GM23338 (cell line): Measurements from ENCODE around the gene ZNF277. TPM values are rescaled to one million over a fixed set of nuclear protein-coding genes. Genes with fewer than 3 reads are reported as not detected.

Source experiments
- ATAC-seq: fragments of 200-7000 bp; cut with Tn5 transposase; 3 replicates; pipeline ENCODE4 v1.9.1; 2020
- DNase-seq: peaks from one replicate; pipeline ENCODE4 v3.0.0-alpha.2; 2015; ENCODE audit warnings: low spot score
- H2AFZ ChIP-seq: fragments of 200-600 bp; sonication (generic); 2 replicates; pipeline ENCODE4 v1.8.0; 2016; ENCODE audit warnings: antibody characterized with exemption, mild to moderate bottlenecking, moderate library complexity
- H3F3A ChIP-seq: fragments of 200-600 bp; sonication (generic); replicated peaks from 2 replicates; pipeline ENCODE4 v1.8.0; 2017; ENCODE audit warnings: antibody characterized with exemption, mixed run types, low read depth
- H3K27ac ChIP-seq: fragments of 200-600 bp; sonication (generic); 2 replicates; pipeline ENCODE4 v1.6.1; 2016; ENCODE audit warnings: low read depth
- H3K27me3 ChIP-seq: fragments of 200-600 bp; sonication (generic); 2 replicates; pipeline ENCODE4 v1.8.0; 2016; ENCODE audit warnings: mild to moderate bottlenecking, mixed run types, moderate library complexity; ENCODE audit not compliant: insufficient read depth
- H3K36me3 ChIP-seq: fragments of 200-600 bp; sonication (generic); 2 replicates; pipeline ENCODE4 v1.8.0; 2016; ENCODE audit warnings: mild to moderate bottlenecking; ENCODE audit not compliant: insufficient read depth
- H3K4me1 ChIP-seq: fragments of 200-600 bp; sonication (generic); 2 replicates; pipeline ENCODE4 v1.8.0; 2016; ENCODE audit warnings: mild to moderate bottlenecking, moderate library complexity; ENCODE audit not compliant: insufficient read depth
- H3K4me2 ChIP-seq: fragments of 200-600 bp; sonication (generic); 2 replicates; pipeline ENCODE4 v1.7.1; 2017; ENCODE audit warnings: mixed run types
- H3K4me3 ChIP-seq: fragments of 200-600 bp; sonication (generic); 2 replicates; pipeline ENCODE4 v1.6.1; 2016; ENCODE audit warnings: mixed run types
- H3K79me2 ChIP-seq: fragments of 200-600 bp; sonication (generic); replicated peaks from 2 replicates; pipeline ENCODE4 v1.8.0; 2017; ENCODE audit warnings: mild to moderate bottlenecking; ENCODE audit not compliant: insufficient read depth
- H3K9me2 ChIP-seq: fragments of 200-600 bp; sonication (generic); 2 replicates; pipeline ENCODE4 v1.8.0; 2017; ENCODE audit not compliant: insufficient read depth
- H4K20me1 ChIP-seq: fragments of 200-600 bp; sonication (generic); replicated peaks from 2 replicates; pipeline ENCODE4 v1.8.0; 2017; ENCODE audit warnings: mild to moderate bottlenecking; ENCODE audit not compliant: insufficient read depth
- H3K27ac Mint-ChIP-seq: 2 replicates; pipeline ENCODE4 v1.8.0; 2020; ENCODE audit warnings: inconsistent platforms, mild to moderate bottlenecking, moderate library complexity, mixed read lengths
- H3K27me3 Mint-ChIP-seq: 3 replicates; pipeline ENCODE4 v1.8.0; 2022; ENCODE audit warnings: low read depth, mild to moderate bottlenecking, moderate library complexity, mixed read lengths, inconsistent platforms; ENCODE audit not compliant: insufficient read depth, poor library complexity
- H3K36me3 Mint-ChIP-seq: 3 replicates; pipeline ENCODE4 v1.8.0; 2021; ENCODE audit warnings: low read depth, mild to moderate bottlenecking, inconsistent platforms, moderate library complexity, mixed read lengths
- H3K4me1 Mint-ChIP-seq: 3 replicates; pipeline ENCODE4 v1.8.0; 2020; ENCODE audit warnings: mild to moderate bottlenecking, inconsistent platforms, mixed read lengths
- H3K4me3 Mint-ChIP-seq: 3 replicates; pipeline ENCODE4 v1.8.0; 2021; ENCODE audit warnings: moderate library complexity, mild to moderate bottlenecking, inconsistent platforms, mixed read lengths
- H3K9me3 Mint-ChIP-seq: 3 replicates; pipeline ENCODE4 v1.8.0; 2020; ENCODE audit warnings: moderate library complexity, mild to moderate bottlenecking, inconsistent platforms, mixed read lengths
- CREB1 ChIP-seq: fragments of 250-450 bp; sonication (Bioruptor Pico); IDR thresholded peaks from 2 replicates; pipeline ENCODE4 v1.5.0; 2020; ENCODE audit warnings: low read depth, mild to moderate bottlenecking, moderate library complexity
- CTCF ChIP-seq, 2 experiments: fragments of 200-600 bp in 1 of 2; sonication (generic) in 1 of 2; conservative IDR thresholded peaks; 2 replicates each; pipeline versions ENCODE4 v1.5.1 to v1.6.1; 2016 to 2017; ENCODE audit warnings: antibody characterized with exemption in 2 of 2, low read depth in 2 of 2, mild to moderate bottlenecking in 2 of 2, moderate library complexity in 1 of 2
- ETS1 ChIP-seq: IDR thresholded peaks from 2 replicates; pipeline ENCODE4 v1.6.1; 2016; ENCODE audit warnings: antibody characterized with exemption
- EZH2 ChIP-seq: fragments of 200-600 bp; sonication (generic); IDR thresholded peaks from one replicate; pipeline ENCODE4 v1.8.0; 2017; ENCODE audit warnings: antibody characterized with exemption, mild to moderate bottlenecking, low read depth; ENCODE audit not compliant: unreplicated experiment
- EZH2phosphoT487 ChIP-seq: fragments of 200-600 bp; sonication (generic); IDR thresholded peaks from one replicate; pipeline ENCODE4 v1.8.1; 2018; ENCODE audit warnings: antibody characterized with exemption; ENCODE audit not compliant: unreplicated experiment
- JUNB ChIP-seq: IDR thresholded peaks from one replicate; pipeline ENCODE4 v1.6.1; 2016; ENCODE audit warnings: antibody characterized with exemption; ENCODE audit not compliant: unreplicated experiment
- NANOG ChIP-seq: IDR thresholded peaks from 2 replicates; pipeline ENCODE4 v1.6.1; 2016; ENCODE audit warnings: antibody characterized with exemption, borderline replicate concordance
- POLR2AphosphoS5 ChIP-seq: IDR thresholded peaks from 2 replicates; pipeline ENCODE4 v1.6.1; 2016; ENCODE audit warnings: antibody characterized with exemption, low read depth
- STAT1 ChIP-seq: IDR thresholded peaks from one replicate; pipeline ENCODE4 v1.6.1; 2016; ENCODE audit warnings: antibody characterized with exemption; ENCODE audit not compliant: unreplicated experiment
- ZNF114 ChIP-seq: fragments of 250-450 bp; sonication (Bioruptor Pico); IDR thresholded peaks from 2 replicates; pipeline ENCODE4 v1.5.0; 2020; ENCODE audit warnings: mild to moderate bottlenecking, moderate library complexity
- ZNF331 ChIP-seq: fragments of 250-450 bp; sonication (Bioruptor Pico); IDR thresholded peaks from 2 replicates; pipeline ENCODE4 v1.5.0; 2020; ENCODE audit warnings: low read depth, mild to moderate bottlenecking, moderate library complexity
- ZNF462 ChIP-seq: fragments of 250-450 bp; sonication (Bioruptor Pico); IDR thresholded peaks from 2 replicates; pipeline ENCODE4 v1.5.0; 2020; ENCODE audit warnings: mild to moderate bottlenecking, moderate library complexity
- polyA plus RNA-seq: library from polyadenylated mRNA; unstranded; fragments of >200 nt; fragmentation: Nextera tagmentation; extraction: Ambion mirVana; gene quantifications from 2 replicates; pipeline ENCODE4 v1.2.1, GENCODE V29; 2016
- total RNA-seq: library from RNA; depleted of rRNA; stranded (reverse); fragments of >200 nt; shearing (Covaris generic); gene quantifications from 2 replicates; pipeline ENCODE4 v1.2.3, GENCODE V29; 2014
- TF ChIP-seq, protein P1 (sequence below): IDR thresholded peaks from one replicate; pipeline ENCODE4 v1.6.1; 2018; ENCODE audit warnings: antibody characterized with exemption; ENCODE audit not compliant: unreplicated experiment

Gene ZNF277
- total and polyA plus RNA-seq, 2 experiments from 2014 or later: 25.4 to 28.9 TPM

DNA sequence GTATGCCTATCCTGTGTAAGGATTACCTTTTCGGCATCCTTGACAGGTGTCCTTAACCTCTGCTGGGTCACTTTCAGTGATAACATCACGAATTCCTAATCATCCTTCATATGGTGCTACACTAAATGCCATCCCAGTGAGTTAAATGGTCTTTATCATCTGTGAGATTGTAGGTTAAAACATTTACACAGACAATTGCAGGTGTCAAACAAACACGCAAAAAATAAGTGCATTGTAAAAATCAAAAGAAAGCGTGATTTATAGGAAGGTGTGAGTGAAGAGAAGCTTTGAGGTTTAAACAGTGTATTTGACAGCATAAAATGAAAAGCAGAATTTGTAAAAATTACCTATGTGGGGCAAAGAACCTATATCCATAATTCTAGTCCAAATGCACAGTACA lies 132.3 kb downstream of the ZNF277 start:
- Mint-ChIP-seq H3K36me3 (peaks cover 28% of the 10 kb centered on the region), H3K27me3 (no peaks in the 10 kb centered on the region), H3K27ac (no peak overlapping the region), H3K9me3 (no peaks in the 10 kb centered on the region), H3K4me3 (no peak overlapping the region), H3K4me1 (peaks cover 22% of the 10 kb centered on the region)
- TF ChIP-seq, protein P1, sequence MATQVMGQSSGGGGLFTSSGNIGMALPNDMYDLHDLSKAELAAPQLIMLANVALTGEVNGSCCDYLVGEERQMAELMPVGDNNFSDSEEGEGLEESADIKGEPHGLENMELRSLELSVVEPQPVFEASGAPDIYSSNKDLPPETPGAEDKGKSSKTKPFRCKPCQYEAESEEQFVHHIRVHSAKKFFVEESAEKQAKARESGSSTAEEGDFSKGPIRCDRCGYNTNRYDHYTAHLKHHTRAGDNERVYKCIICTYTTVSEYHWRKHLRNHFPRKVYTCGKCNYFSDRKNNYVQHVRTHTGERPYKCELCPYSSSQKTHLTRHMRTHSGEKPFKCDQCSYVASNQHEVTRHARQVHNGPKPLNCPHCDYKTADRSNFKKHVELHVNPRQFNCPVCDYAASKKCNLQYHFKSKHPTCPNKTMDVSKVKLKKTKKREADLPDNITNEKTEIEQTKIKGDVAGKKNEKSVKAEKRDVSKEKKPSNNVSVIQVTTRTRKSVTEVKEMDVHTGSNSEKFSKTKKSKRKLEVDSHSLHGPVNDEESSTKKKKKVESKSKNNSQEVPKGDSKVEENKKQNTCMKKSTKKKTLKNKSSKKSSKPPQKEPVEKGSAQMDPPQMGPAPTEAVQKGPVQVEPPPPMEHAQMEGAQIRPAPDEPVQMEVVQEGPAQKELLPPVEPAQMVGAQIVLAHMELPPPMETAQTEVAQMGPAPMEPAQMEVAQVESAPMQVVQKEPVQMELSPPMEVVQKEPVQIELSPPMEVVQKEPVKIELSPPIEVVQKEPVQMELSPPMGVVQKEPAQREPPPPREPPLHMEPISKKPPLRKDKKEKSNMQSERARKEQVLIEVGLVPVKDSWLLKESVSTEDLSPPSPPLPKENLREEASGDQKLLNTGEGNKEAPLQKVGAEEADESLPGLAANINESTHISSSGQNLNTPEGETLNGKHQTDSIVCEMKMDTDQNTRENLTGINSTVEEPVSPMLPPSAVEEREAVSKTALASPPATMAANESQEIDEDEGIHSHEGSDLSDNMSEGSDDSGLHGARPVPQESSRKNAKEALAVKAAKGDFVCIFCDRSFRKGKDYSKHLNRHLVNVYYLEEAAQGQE: no peak
- TF ChIP-seq ZNF462 (CRISPR knock-in tag) (no peak), ZNF114 (CRISPR knock-in tag) (no peak), POLR2AphosphoS5 (no peak), ZNF331 (CRISPR knock-in tag) (no peak), EZH2 (no peak), CREB1 (no peak), EZH2phosphoT487 (no peak), NANOG (no peak), STAT1 (no peak), JUNB (no peak), CTCF (conservative IDR thresholded peaks at IDR 0.05; ENCODE audit: low read depth in 2 of 2) (no peak), ETS1 (no peak)
- no peak overlapping the region for H3K4me2 ChIP-seq
- H3K4me3 ChIP-seq: no peak overlapping the region
- peaks cover 22% of the 10 kb centered on the region for H3K4me1 ChIP-seq
- no peaks in the 10 kb centered on the region for H3K27me3 ChIP-seq
- peaks cover 13% of the 10 kb centered on the region; the same call in 1 of the 2 replicates for H3K36me3 ChIP-seq
- no peak for DNase-seq
- H3K79me2 ChIP-seq: no peaks in the 10 kb centered on the region
- H2AFZ ChIP-seq: no peak overlapping the region
- no peak for ATAC-seq
- H3F3A ChIP-seq: no peaks in the 10 kb centered on the region
- H3K9me2 ChIP-seq: no peaks in the 10 kb centered on the region
- H3K27ac ChIP-seq: no peak overlapping the region
- no peaks in the 10 kb centered on the region for H4K20me1 ChIP-seq
